ACC112 (cell line): ENCODE measurements around the gene TGM6.

Source experiments
- H2AFZ ChIP-seq: fragments of 200-600 bp; sonication (generic); one replicate; pipeline ENCODE4 v1.6.0; 2017; ENCODE audit warnings: antibody characterized with exemption, low read length; ENCODE audit not compliant: unreplicated experiment
- H3K27ac ChIP-seq: fragments of 200-600 bp; sonication (generic); 2 replicates; pipeline ENCODE4 v1.5.1; 2014; ENCODE audit warnings: low read depth, mild to moderate bottlenecking, antibody characterized with exemption, low read length, moderate library complexity
- H3K27me3 ChIP-seq: fragments of 200-600 bp; sonication (generic); 2 replicates; pipeline ENCODE4 v1.6.1; 2014; ENCODE audit warnings: mild to moderate bottlenecking, antibody characterized with exemption, low read length, moderate library complexity, mixed read lengths; ENCODE audit not compliant: insufficient read depth
- H3K36me3 ChIP-seq: fragments of 200-600 bp; sonication (generic); 2 replicates; pipeline ENCODE4 v1.6.1; 2016; ENCODE audit warnings: mild to moderate bottlenecking, antibody characterized with exemption, low read length, moderate library complexity, mixed read lengths; ENCODE audit not compliant: insufficient read depth
- H3K4me1 ChIP-seq: fragments of 200-600 bp; sonication (generic); one replicate; pipeline ENCODE4 v1.6.1; 2016; ENCODE audit warnings: low read length, mixed read lengths; ENCODE audit not compliant: insufficient read depth, unreplicated experiment, control insufficient read depth
- H3K4me3 ChIP-seq: fragments of 200-600 bp; sonication (generic); 2 replicates; pipeline ENCODE4 v1.5.1; 2014; ENCODE audit warnings: mild to moderate bottlenecking, low read depth, low read length
- H3K79me2 ChIP-seq: fragments of 200-600 bp; sonication (generic); one replicate; pipeline ENCODE4 v1.6.0; 2016; ENCODE audit warnings: low read length; ENCODE audit not compliant: control insufficient read depth, unreplicated experiment, insufficient read depth

Gene TGM6

DNA sequence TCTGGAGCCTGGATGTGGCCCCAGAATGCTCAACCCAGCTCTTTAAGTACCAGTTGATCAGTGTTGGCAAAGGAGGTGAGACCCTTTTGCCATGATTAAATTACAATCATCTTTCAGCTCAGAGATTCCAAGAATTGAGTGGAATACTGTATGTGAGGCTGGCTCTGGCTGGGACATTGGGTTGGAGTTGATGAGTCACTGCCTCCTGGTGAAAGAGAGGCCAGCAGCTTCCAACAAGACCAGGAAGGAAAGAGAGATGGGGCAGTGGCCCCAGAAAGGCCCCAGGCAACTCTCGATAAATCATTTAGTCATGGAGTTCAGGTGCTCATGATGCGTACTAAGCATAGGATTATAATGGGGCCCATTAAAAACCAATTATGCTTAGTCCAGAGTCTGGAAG lies 2.1 kb downstream of the TGM6 start:
- H3K36me3 ChIP-seq = no peaks in the 10 kb centered on the region
- H2AFZ ChIP-seq = no peak overlapping the region
- H3K27ac ChIP-seq = no peak overlapping the region
- H3K27me3 ChIP-seq = no peaks in the 10 kb centered on the region
- peaks cover 7% of the 10 kb centered on the region for H3K4me1 ChIP-seq
- no peak overlapping the region for H3K4me3 ChIP-seq
- no peaks in the 10 kb centered on the region for H3K79me2 ChIP-seq

DNA sequence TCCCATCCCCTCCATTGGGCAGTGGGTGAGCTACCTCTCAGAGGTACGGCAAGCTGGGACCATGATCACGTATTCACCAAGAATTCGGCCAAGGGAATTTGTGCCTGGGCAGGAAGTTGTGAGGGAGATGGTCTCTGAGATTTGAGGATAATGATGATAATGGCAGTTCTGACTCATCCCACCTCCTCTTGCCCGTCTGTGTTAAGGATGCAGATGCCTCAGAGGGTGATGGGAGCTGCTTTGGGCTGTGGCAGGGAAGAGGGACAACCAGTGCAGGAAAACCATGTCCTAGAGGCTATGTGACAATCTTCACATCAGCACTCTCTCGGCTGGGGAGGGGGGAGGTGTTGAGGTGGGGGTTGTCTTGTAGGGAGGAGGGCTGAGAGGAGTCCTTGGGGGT lies 4.3 kb downstream of the TGM6 start:
- no peak overlapping the region for H2AFZ ChIP-seq

DNA sequence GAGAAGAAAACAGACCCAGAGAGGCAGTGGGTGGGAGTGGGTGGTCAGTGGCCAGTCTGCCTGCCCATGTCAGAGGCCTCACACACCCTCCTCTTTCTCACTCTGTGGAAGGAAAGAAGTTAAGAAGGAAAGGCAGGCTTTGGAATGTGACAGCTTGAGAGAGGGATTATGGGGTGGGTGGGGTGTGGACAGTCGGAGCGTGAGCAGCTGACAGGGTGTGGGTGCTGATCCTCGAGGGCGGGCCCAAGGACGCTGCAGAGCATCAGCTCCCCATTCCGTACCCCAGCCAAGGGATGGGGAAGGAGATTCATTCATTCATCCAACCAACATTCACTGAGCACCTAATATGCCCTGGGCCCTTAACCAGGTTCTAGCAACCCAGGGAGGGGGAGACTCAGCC lies 4.8 kb downstream of the TGM6 start:
- H3K36me3 ChIP-seq = no peaks in the 10 kb centered on the region
- no peak overlapping the region for H3K4me3 ChIP-seq
- H3K27ac ChIP-seq = no peak overlapping the region
- peaks cover 7% of the 10 kb centered on the region for H3K4me1 ChIP-seq
- H3K79me2 ChIP-seq = no peaks in the 10 kb centered on the region
- peaks cover 5% of the 10 kb centered on the region; the same call in 1 of the 2 replicates for H3K27me3 ChIP-seq
- H2AFZ ChIP-seq = no peak overlapping the region

More for the DNA sequence above, 4.3 kb downstream of the TGM6 start:
- Histone ChIP-seq H3K36me3 (no peaks in the 10 kb centered on the region), H3K4me1 (peaks cover 7% of the 10 kb centered on the region), H3K79me2 (no peaks in the 10 kb centered on the region), H3K27ac (no peak overlapping the region), H3K27me3 (peaks cover 3% of the 10 kb centered on the region; the same call in 1 of the 2 replicates), H3K4me3 (no peak overlapping the region)

DNA sequence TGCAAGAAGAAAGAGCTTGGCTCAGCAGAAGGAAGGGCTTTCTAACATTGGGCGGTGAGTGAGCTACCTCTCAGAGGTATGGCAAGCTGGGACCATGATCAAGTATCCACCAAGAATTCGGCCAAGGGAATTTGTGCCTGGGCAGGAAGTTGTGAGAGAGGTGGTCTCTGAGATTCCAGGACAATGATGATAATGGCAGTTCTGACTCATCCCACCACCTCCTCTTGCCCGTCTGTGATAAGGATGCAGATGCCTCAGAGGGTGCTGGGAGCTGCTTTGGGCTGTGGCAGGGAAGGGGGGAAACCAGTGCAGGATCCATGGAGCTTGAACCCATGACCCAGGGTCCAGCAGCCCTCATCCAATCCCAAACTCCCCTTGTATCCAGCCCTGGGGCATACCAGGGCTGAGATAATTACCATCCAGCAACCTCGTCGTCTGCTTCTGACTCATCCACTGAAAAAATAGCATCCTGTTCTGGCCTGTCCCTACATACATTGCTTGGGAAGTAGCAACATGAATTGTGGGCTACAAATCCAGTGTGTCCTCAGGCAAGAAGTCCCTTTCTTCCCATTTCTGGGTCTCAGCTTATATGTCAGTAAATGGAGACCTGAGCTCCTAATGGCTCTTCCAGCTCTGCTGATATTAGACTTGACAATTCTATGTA lies 5.9 kb downstream of the TGM6 start:
- H3K27me3 ChIP-seq = peaks cover 5% of the 10 kb centered on the region; the same call in 1 of the 2 replicates
- H3K4me1 ChIP-seq = peaks cover 7% of the 10 kb centered on the region
- H3K4me3 ChIP-seq = peak overlapping the region; percentile 50; the same call in 1 of the 2 replicates
- no peaks in the 10 kb centered on the region for H3K36me3 ChIP-seq
- H2AFZ ChIP-seq = peak overlapping the region; percentile 88
- no peaks in the 10 kb centered on the region for H3K79me2 ChIP-seq
- H3K27ac ChIP-seq = peak overlapping the region; percentile 86

DNA sequence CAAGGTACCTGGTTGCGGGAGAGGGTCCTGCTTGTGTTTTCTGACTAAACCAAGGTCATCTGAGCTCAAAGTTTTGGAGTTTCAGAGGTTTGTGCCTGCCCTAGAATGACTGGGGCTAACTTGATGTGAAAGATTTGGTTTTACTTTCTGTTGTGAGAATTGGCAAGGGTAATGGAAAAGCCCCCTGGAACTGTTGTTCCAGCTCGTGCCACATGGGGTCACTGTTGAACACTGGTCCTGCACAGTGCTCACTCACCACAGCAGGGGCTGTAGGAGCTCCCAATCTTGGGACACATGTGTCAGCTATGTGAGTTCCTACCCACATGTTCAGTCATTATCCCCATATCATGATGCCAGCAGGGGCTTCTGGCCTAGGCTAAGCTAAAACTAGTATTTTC lies 6.5 kb downstream of the TGM6 start:
- Histone ChIP-seq H3K4me1 (peaks cover 7% of the 10 kb centered on the region), H3K79me2 (no peaks in the 10 kb centered on the region), H3K36me3 (no peaks in the 10 kb centered on the region), H3K27me3 (peaks cover 8% of the 10 kb centered on the region; the same call in 1 of the 2 replicates), H3K4me3 (peak overlapping the region; percentile 50; the same call in 1 of the 2 replicates), H2AFZ (peak overlapping the region; percentile 88), H3K27ac (peak overlapping the region; percentile 86)

DNA sequence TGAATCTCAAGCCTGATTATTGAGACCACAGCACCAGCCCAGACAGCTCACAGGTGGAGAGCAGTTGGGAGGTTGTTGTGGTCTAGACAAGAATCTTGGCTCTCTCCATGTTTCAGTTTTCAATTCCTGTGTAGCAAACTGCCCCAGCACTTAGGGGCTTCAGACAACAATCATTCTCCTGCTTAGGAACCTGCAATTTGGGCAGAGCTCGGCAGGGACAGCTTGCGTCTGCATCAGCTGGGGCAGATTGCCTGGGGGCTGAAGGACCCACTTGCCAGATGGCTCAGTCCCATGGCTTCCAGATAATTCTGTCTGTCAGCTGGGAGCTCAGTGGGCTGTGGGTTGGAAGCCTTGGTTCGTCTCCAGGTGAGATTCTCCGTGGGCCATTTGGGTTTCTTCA lies 6.9 kb downstream of the TGM6 start:
- no peaks in the 10 kb centered on the region for H3K36me3 ChIP-seq
- H3K4me3 ChIP-seq = no peak overlapping the region
- no peak overlapping the region for H3K27ac ChIP-seq
- H2AFZ ChIP-seq = no peak overlapping the region
- H3K27me3 ChIP-seq = peaks cover 8% of the 10 kb centered on the region; the same call in 1 of the 2 replicates
- H3K4me1 ChIP-seq = peaks cover 7% of the 10 kb centered on the region
- no peaks in the 10 kb centered on the region for H3K79me2 ChIP-seq

DNA sequence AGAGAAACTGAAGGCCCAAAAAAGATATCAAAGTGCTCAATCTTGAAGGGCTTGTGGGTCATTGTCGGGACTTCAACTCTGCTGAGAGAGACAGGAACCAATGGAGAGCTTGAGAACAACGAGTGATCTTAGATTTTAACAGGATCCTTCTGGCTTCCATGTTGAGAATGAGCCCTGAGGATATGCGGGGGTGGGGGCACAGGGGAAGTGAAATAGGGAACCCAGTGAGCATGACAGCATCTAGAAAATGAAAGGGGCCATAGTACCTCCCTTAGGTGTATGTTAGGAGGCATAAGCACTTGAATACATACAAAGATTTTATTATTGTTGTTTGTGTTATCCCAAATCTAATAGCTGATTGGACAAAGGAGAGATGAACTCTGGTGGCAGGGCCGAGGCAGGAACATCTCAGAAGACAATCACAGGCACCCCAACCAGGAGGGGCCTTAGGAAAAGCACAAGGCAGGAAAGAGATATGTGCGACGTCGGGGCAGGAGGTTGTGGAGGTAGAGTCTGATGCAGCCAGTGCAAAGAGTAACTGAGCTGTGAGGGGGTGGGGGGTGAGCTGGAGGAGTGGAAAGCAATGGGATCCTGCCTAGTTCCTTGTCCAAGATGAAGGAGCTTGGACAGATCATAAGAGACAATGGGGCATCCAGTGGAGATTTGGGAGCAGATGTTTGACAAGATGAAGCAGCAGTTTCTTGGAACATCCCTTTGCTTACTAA lies 10.4 kb downstream of the TGM6 start:
- H2AFZ ChIP-seq = no peak overlapping the region
- peaks cover 7% of the 10 kb centered on the region for H3K4me1 ChIP-seq
- no peaks in the 10 kb centered on the region for H3K36me3 ChIP-seq
- H3K27ac ChIP-seq = no peak overlapping the region
- H3K4me3 ChIP-seq = no peak overlapping the region
- H3K27me3 ChIP-seq = peaks cover 8% of the 10 kb centered on the region; the same call in 1 of the 2 replicates
- no peaks in the 10 kb centered on the region for H3K79me2 ChIP-seq

DNA sequence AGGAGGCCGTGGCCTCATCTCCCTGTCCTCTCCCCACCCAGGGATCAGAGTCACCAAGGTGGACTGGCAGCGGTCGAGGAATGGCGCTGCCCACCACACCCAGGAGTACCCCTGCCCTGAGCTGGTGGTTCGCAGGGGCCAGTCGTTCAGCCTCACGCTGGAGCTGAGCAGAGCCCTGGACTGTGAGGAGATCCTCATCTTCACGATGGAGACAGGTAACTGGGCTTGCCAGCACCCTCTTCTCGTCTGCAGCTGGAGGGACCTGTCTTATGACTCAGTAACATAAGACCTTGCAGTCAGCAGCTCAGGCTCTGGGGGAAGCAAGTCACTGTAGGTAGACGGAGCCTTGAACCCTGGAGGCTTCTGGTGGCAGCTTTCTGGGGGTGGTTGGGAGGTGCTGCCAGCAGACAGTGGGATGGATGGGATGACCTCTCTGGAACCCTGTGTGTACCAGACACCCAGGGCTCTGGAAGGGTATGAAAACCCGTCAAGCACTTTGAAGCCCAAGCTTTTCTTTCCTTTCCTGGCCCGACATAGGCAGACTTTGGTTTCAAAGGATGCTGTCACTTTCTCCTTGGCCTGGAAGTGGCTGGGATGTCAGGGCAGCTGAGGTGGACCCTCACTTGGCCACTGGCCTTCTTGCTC lies 13.8 kb downstream of the TGM6 start:
- Histone ChIP-seq H3K4me3 (no peak overlapping the region), H2AFZ (no peak overlapping the region), H3K79me2 (no peaks in the 10 kb centered on the region), H3K27me3 (peaks cover 8% of the 10 kb centered on the region; the same call in 1 of the 2 replicates), H3K27ac (no peak overlapping the region), H3K36me3 (no peaks in the 10 kb centered on the region), H3K4me1 (no peaks in the 10 kb centered on the region)

DNA sequence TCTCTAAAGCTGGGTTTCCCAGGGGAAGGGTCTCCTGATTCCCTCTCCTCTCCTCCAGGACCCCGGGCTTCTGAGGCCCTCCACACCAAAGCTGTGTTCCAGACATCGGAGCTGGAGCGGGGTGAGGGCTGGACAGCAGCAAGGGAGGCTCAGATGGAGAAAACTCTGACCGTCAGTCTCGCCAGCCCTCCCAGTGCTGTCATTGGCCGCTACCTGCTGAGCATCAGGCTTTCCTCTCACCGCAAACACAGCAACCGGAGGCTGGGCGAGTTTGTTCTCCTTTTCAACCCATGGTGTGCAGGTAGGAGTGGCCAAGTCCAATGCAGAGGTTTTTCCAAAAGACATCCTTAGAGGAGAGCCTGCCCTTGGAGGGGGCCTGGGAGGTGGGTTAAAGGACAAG lies 14.4 kb downstream of the TGM6 start:
- H3K27ac ChIP-seq = no peak overlapping the region
- peaks cover 4% of the 10 kb centered on the region; the same call in 1 of the 2 replicates for H3K27me3 ChIP-seq
- no peaks in the 10 kb centered on the region for H3K79me2 ChIP-seq
- no peak overlapping the region for H3K4me3 ChIP-seq
- no peak overlapping the region for H2AFZ ChIP-seq
- H3K36me3 ChIP-seq = no peaks in the 10 kb centered on the region
- H3K4me1 ChIP-seq = no peaks in the 10 kb centered on the region

DNA sequence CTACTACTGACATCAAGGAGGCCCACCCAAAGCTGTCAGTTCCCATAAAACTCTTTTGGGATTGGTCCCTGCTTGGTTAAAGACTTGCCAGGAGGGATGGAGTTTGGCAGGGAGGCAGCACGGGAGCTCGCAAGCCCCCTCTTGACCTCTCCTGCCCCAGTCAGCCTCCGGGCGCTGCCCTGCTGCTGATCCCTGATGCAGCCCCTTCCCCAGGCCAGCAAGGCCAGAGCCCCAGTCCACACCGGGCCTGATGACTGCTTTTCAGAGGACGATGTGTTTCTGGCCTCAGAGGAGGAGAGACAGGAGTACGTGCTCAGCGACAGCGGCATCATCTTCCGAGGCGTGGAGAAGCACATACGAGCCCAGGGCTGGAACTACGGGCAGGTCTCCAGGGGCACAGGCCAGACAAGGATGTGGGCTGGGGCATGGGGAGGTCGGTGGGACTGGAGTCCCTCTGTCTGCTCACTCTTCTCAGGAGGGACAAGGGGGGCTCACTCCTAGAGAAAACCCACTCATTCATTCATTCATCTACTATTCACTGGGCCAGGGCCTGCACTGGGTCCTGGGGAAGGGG lies 15.6 kb downstream of the TGM6 start:
- no peaks in the 10 kb centered on the region for H3K36me3 ChIP-seq
- no peaks in the 10 kb centered on the region for H3K79me2 ChIP-seq
- peaks cover 3% of the 10 kb centered on the region; the same call in 1 of the 2 replicates for H3K27me3 ChIP-seq
- no peak overlapping the region for H3K27ac ChIP-seq
- no peak overlapping the region for H3K4me3 ChIP-seq
- H3K4me1 ChIP-seq = no peaks in the 10 kb centered on the region
- H2AFZ ChIP-seq = no peak overlapping the region
